Fibroblast of the aortic adventitia (primary cell): ENCODE results near the gene NR2C2. TPM values are rescaled to one million over a fixed set of nuclear protein-coding genes. Genes with fewer than 3 reads are reported as not detected.

ENCODE experiments used
- DNase-seq: peaks from one replicate; pipeline ENCODE4 v3.0.0-alpha.2; 2010; ENCODE audit warnings: low read depth
- H3K4me3 ChIP-seq: 2 replicates; pipeline ENCODE4 v1.5.1; 2011; ENCODE audit warnings: low read depth, mild to moderate bottlenecking, control low read depth, low read length, moderate library complexity
- total RNA-seq: library from RNA; depleted of rRNA; stranded (reverse); fragments of >200 nt; gene quantifications from 2 replicates; pipeline ENCODE4 v1.2.3, GENCODE V29; 2012; ENCODE audit warnings: low replicate concordance
- TF ChIP-seq, protein P1 (sequence below): IDR thresholded peaks from 2 replicates; pipeline ENCODE4 v1.5.1; 2011; ENCODE audit warnings: mild to moderate bottlenecking, low read length, control low read depth, inconsistent platforms; ENCODE audit not compliant: insufficient read depth

The NR2C2 gene
- total RNA-seq, 1 donor, result 33.8 TPM

DNA sequence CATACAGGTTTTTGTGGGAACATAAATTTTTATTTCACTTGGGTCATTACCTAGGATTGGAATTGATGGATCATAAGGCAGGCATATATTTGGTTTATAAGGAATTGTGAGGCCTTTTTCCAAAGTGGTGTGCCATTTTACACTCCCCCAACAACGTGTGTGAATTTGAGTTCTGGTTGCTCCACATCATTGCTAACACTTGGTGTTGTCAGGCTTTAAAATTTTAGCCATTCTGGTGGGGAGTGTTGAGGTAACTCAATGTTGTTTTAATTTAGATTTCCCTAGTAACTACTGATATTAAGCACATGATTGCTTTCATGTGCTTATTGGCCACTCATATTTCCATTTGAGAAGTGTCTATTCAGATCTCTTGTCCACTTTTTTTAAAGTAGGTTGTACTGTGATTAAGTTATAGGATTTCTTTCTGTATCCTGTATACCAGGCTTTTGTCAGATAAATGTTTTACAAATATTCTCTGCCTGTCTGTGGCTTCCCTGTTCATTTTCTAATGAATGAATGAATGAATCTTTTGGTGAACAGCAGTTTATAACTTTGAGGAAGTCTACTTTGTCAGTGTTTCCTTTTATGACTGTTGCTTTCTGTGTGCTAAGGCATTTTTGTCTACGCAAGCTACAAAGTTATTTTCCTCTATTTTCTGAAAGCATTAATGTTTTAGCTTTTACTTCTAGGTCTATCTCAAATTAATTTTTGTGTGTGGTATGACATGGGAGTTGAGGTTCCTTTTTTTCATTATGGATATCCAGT is 17.9 kb upstream of the NR2C2 start:
- TF ChIP-seq, protein P1, sequence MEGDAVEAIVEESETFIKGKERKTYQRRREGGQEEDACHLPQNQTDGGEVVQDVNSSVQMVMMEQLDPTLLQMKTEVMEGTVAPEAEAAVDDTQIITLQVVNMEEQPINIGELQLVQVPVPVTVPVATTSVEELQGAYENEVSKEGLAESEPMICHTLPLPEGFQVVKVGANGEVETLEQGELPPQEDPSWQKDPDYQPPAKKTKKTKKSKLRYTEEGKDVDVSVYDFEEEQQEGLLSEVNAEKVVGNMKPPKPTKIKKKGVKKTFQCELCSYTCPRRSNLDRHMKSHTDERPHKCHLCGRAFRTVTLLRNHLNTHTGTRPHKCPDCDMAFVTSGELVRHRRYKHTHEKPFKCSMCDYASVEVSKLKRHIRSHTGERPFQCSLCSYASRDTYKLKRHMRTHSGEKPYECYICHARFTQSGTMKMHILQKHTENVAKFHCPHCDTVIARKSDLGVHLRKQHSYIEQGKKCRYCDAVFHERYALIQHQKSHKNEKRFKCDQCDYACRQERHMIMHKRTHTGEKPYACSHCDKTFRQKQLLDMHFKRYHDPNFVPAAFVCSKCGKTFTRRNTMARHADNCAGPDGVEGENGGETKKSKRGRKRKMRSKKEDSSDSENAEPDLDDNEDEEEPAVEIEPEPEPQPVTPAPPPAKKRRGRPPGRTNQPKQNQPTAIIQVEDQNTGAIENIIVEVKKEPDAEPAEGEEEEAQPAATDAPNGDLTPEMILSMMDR, result no peak
- no peak overlapping the region for H3K4me3 ChIP-seq
- no peak for DNase-seq

DNA sequence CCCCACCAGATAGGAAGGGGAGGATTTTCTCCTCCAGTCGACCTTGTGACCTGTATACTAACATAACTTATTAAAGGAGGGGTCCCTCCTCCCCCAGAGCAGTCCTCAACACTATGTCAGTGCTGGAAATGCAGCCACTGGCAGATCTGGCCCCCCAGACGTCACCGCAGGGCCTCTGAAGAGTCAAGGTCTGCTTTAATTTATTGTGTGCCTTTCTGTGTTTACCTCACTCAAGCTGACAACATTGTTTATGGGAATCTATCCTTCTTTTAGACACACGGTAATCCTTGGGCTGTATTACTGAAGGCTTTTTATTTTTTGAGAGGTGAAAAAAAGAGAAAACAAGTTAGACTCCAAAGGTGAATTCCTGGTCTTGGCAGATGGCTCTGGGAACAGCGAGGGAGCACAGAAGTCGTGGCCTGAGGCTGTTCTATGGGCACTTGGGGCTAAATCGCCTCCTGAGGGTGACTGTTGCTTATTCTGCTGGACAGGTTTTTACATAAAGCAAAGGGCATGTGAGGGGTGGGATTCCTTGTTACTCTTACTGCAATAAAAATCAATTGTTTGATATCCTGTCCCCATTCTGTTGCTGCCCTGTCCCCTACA is 13.5 kb upstream of the NR2C2 start:
- TF ChIP-seq, protein P1, result no peak
- no peak overlapping the region for H3K4me3 ChIP-seq
- no peak for DNase-seq

DNA sequence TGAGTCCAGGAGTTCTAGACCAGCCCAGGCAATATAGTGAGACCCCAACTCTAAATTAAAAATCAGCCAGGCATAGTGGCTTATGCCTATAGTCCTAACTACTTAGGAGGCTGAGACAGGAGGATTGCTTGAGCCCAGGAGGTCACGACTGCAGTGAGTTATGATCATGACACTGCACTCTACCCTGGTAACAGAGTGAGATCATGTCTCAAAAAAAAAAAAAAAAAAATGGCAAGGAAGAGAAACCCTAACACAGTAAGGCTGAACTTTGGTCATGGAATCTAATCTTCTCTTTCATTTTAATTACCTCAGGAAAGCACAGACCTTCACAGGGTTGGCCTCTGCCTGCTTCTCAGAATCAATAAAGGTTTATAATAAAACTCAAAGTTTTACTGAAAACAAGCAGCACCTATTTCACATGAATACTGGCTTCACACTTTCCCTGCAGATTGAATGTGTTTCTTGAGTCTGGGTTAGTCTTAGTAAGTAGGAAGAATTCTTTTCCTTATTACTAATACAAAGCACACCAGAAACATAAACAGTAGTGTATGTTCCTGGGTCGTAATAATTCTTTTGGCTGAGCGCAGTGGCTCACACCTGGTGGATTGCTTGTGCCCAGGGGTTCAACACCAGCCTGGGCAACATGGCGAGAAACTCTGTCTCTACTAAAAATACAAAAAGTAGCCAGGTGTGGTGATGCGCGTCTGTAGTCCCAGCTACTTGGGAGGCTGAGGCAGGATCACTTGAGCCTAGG is 11.6 kb upstream of the NR2C2 start:
- H3K4me3 ChIP-seq, result no peak overlapping the region
- TF ChIP-seq, protein P1, result no peak
- no peak for DNase-seq

DNA sequence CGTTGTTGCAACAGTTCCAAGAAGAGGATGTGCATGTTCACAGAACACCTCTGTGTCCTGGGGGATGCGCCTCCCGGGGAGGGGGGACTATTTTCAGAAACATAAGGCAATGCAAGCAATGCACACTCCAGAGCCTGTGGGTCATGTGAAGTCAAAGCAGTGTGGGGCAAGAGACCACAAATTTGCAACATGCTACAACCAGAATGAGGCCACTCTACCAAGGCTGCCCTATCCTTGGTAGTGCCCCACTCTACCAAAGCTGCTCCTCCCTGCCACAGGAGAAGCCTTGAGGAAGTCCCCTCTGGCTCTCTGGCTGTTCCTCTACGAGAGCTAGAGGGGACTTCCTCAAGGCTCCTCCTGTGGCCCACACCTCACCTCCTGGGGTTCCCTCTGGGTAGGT is 8.4 kb upstream of the NR2C2 start:
- no peak for DNase-seq

DNA sequence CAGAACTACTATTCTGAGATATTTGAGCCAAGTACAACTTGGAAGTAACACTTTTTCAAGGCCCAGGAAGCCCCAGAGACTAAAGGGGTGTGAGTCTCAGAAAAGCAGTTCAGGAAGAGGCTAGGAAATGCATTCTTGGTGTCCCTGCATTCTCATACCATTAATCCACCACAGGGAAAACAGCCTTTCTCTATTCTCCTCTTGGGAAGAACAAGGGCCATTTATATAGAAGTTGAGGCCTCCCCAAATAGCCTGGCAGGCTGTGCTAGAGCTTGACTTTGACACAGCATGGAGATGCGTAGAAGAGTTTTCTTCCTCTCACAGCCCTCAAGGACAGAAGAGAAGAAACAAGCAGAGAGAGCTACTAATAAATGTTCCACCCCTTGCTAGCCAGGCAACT is 5.5 kb upstream of the NR2C2 start:
- TF ChIP-seq, protein P1, result no peak
- no peak overlapping the region for H3K4me3 ChIP-seq
- no peak for DNase-seq

More for the DNA sequence above, 8.4 kb upstream of the NR2C2 start:
- TF ChIP-seq, protein P1, result no peak
- no peak overlapping the region for H3K4me3 ChIP-seq

DNA sequence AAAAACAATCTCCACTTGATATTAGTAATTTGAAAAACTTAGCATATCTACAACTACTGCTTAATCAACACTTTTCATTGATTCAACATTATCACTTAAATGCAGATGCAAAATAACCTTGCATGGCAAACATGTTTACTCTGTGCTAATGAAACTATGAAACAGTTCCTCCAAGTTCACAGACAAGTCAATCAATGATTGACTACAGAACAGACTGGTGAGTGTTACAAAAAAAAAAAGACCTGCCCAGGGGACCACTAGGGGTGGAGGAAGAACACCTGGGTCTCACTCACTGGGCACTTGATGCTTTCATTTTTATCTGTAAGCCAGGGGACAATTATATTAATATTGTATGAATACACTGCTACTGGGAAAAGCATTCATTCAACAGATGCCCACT is 4.3 kb upstream of the NR2C2 start:
- H3K4me3 ChIP-seq, result no peak overlapping the region
- TF ChIP-seq, protein P1, result no peak
- no peak for DNase-seq
